Neural progenitor cell (in vitro differentiated cells): ENCODE data around the gene FKBP8. TPM values are rescaled to one million over a fixed set of nuclear protein-coding genes. Genes with fewer than 3 reads are reported as not detected.

Experiments used
- DNase-seq: peaks from one replicate; pipeline ENCODE4 v3.0.0-alpha.2; 2016; ENCODE audit warnings: low spot score
- H2AFZ ChIP-seq: fragments of 200-600 bp; sonication (generic); replicated peaks from 2 replicates; pipeline ENCODE4 v1.6.1; 2016; ENCODE audit warnings: antibody characterized with exemption
- H3F3A ChIP-seq: fragments of 200-600 bp; sonication (generic); 2 replicates; pipeline ENCODE4 v1.6.1; 2016; ENCODE audit warnings: antibody characterized with exemption, low read depth
- H3K27ac ChIP-seq: fragments of 200-600 bp; sonication (generic); 2 replicates; pipeline ENCODE4 v1.5.1; 2016; ENCODE audit warnings: mild to moderate bottlenecking
- H3K27me3 ChIP-seq: fragments of 200-600 bp; sonication (generic); 2 replicates; pipeline ENCODE4 v1.6.1; 2016; ENCODE audit warnings: mild to moderate bottlenecking, moderate library complexity
- H3K36me3 ChIP-seq: fragments of 200-600 bp; sonication (generic); 2 replicates; pipeline ENCODE4 v1.5.1; 2016
- H3K4me1 ChIP-seq: fragments of 200-600 bp; sonication (generic); 2 replicates; pipeline ENCODE4 v1.6.1; 2016; ENCODE audit warnings: mixed run types
- H3K4me2 ChIP-seq: fragments of 200-600 bp; sonication (generic); 2 replicates; pipeline ENCODE4 v1.6.1; 2016
- H3K4me3 ChIP-seq: fragments of 200-600 bp; sonication (generic); 2 replicates; pipeline ENCODE4 v1.5.1; 2016
- H3K79me2 ChIP-seq: fragments of 200-600 bp; sonication (generic); 2 replicates; pipeline ENCODE4 v1.6.1; 2016; ENCODE audit warnings: low read depth
- H3K9ac ChIP-seq: fragments of 200-600 bp; sonication (generic); 2 replicates; pipeline ENCODE4 v1.6.1; 2016
- H3K9me3 ChIP-seq: fragments of 200-600 bp; sonication (generic); 2 replicates; pipeline ENCODE4 v1.5.1; 2016; ENCODE audit warnings: low read depth
- H4K20me1 ChIP-seq: fragments of 200-600 bp; sonication (generic); 2 replicates; pipeline ENCODE4 v1.6.1; 2016; ENCODE audit warnings: low read depth
- H3K27ac Mint-ChIP-seq: 3 replicates; pipeline ENCODE4 v1.8.0; 2021; ENCODE audit warnings: mixed read lengths
- H3K27me3 Mint-ChIP-seq: 2 replicates; pipeline ENCODE4 v1.8.0; 2022; ENCODE audit warnings: low read depth, mild to moderate bottlenecking, inconsistent platforms, moderate library complexity, mixed read lengths; ENCODE audit not compliant: insufficient read depth
- H3K36me3 Mint-ChIP-seq: 3 replicates; pipeline ENCODE4 v1.8.0; 2021; ENCODE audit warnings: mixed read lengths
- H3K4me1 Mint-ChIP-seq: 3 replicates; pipeline ENCODE4 v1.8.0; 2021; ENCODE audit warnings: mixed read lengths
- H3K4me3 Mint-ChIP-seq: 3 replicates; pipeline ENCODE4 v1.8.0; 2021; ENCODE audit warnings: mild to moderate bottlenecking, moderate library complexity, mixed read lengths
- H3K9me3 Mint-ChIP-seq: 3 replicates; pipeline ENCODE4 v1.8.0; 2020; ENCODE audit warnings: mixed read lengths
- EZH2 ChIP-seq: fragments of 200-600 bp; sonication (generic); IDR thresholded peaks from 2 replicates; pipeline ENCODE4 v1.6.1; 2017; ENCODE audit warnings: antibody characterized with exemption, mild to moderate bottlenecking, moderate library complexity
- EZH2phosphoT487 ChIP-seq: fragments of 200-600 bp; sonication (generic); IDR thresholded peaks from 2 replicates; pipeline ENCODE4 v1.6.1; 2017; ENCODE audit warnings: antibody characterized with exemption
- total RNA-seq: library from RNA; depleted of rRNA; stranded (reverse); fragments of >200 nt; gene quantifications from 2 replicates; pipeline ENCODE4 v1.2.3, GENCODE V29; 2015; ENCODE audit warnings: low replicate concordance
- TF ChIP-seq, protein P1 (sequence below): fragments of 200-600 bp; sonication (generic); IDR thresholded peaks from 2 replicates; pipeline ENCODE4 v1.5.1; 2017; ENCODE audit warnings: antibody characterized with exemption, mild to moderate bottlenecking

Gene FKBP8
- total RNA-seq, 1 donor from 2014 or later: 115 TPM

DNA sequence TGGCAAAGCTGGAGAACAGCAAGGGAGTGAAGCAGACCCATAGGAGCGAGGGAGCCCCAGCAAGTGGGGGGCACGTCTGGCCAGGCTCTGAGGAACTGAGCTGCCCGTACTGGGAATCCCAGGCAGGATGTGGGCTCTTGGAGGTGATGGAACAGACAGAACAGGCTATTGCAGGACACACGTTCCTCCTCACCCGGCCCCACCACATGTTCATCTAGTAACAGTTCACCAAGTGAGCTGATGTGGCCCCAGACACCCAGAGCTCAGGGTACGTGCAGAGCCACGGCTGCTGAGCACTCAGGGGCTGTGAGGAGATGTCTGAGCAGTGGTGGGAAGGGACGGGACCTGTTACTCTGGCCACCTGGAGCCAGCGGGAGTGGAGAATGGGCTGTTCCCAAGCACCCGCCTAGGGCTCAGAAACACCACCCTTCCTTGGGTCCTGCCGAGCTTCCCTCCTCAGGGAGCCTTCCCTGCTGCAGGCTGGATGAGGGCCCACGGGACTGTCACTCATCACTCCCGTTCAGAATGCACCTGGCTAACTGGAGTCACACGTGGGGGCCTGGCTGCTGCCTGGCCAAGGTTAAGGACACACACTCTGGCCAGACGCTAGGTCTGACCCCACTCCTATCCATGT, 39.9 kb downstream of the FKBP8 start:
- no peak overlapping the region for H3K27ac ChIP-seq
- no peaks in the 10 kb centered on the region for H3K27me3 ChIP-seq
- TF ChIP-seq, protein P1, sequence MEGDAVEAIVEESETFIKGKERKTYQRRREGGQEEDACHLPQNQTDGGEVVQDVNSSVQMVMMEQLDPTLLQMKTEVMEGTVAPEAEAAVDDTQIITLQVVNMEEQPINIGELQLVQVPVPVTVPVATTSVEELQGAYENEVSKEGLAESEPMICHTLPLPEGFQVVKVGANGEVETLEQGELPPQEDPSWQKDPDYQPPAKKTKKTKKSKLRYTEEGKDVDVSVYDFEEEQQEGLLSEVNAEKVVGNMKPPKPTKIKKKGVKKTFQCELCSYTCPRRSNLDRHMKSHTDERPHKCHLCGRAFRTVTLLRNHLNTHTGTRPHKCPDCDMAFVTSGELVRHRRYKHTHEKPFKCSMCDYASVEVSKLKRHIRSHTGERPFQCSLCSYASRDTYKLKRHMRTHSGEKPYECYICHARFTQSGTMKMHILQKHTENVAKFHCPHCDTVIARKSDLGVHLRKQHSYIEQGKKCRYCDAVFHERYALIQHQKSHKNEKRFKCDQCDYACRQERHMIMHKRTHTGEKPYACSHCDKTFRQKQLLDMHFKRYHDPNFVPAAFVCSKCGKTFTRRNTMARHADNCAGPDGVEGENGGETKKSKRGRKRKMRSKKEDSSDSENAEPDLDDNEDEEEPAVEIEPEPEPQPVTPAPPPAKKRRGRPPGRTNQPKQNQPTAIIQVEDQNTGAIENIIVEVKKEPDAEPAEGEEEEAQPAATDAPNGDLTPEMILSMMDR: no peak
- TF ChIP-seq EZH2: no peak
- DNase-seq: no peak
- no peaks in the 10 kb centered on the region for H3F3A ChIP-seq
- Mint-ChIP-seq H3K4me3 (no peak overlapping the region), H3K4me1 (peaks cover 22% of the 10 kb centered on the region), H3K27me3 (peaks cover 4% of the 10 kb centered on the region), H3K27ac (no peak overlapping the region), H3K36me3 (no peaks in the 10 kb centered on the region), H3K9me3 (no peaks in the 10 kb centered on the region)
- no peak overlapping the region for H2AFZ ChIP-seq
- peaks cover 91% of the 10 kb centered on the region for H4K20me1 ChIP-seq
- H3K9ac ChIP-seq: no peak overlapping the region
- H3K9me3 ChIP-seq: no peaks in the 10 kb centered on the region
- peaks cover 42% of the 10 kb centered on the region for H3K79me2 ChIP-seq
- H3K4me3 ChIP-seq: no peak overlapping the region
- no peak overlapping the region for H3K4me2 ChIP-seq
- no peaks in the 10 kb centered on the region for H3K4me1 ChIP-seq
- no peaks in the 10 kb centered on the region for H3K36me3 ChIP-seq

DNA sequence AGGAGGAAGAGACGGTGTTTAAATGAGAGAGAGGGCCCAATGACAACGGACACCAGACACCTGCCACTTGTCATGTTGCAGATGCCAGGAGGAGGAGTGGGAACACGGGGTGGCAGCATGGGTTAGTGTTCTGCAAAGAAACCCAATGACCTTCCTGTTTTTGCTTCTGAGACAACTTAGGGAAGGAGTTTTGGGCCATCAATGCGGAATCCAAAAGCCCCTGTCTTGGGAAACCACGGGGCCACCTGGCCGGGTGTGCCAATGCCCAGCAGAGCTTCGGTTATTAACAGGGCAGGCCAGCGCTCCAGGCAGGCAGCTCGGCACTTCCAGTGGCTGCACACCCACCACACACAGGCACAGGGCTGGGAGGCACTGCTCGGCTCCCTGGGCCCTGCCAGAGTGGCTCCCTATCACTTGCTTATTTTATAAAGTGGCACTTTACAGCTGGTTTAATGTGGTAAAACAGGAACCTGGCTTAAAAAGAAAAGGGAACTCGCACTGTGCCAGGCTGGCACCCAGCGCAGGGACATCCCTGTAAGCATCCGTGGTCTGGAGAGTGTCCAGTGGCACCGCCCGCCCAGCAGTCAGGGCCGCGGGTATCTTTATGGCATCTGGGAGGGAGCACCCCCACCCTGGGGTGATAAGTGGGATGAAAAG, 40.6 kb downstream of the FKBP8 start:
- Histone ChIP-seq H3K27me3 (no peaks in the 10 kb centered on the region), H3K9me3 (no peaks in the 10 kb centered on the region), H3K4me3 (no peak overlapping the region), H2AFZ (no peak overlapping the region), H3K79me2 (peaks cover 45% of the 10 kb centered on the region), H3K36me3 (no peaks in the 10 kb centered on the region), H3K9ac (no peak overlapping the region), H3K4me2 (no peak overlapping the region), H3K4me1 (no peaks in the 10 kb centered on the region), H4K20me1 (peaks cover 91% of the 10 kb centered on the region), H3K27ac (no peak overlapping the region), H3F3A (no peaks in the 10 kb centered on the region)
- Mint-ChIP-seq H3K4me3 (no peak overlapping the region), H3K4me1 (peaks cover 20% of the 10 kb centered on the region), H3K27me3 (peaks cover 4% of the 10 kb centered on the region), H3K36me3 (no peaks in the 10 kb centered on the region), H3K9me3 (no peaks in the 10 kb centered on the region), H3K27ac (no peak overlapping the region)
- no peak for DNase-seq
- TF ChIP-seq EZH2phosphoT487 (no peak), EZH2 (no peak)
- TF ChIP-seq, protein P1: no peak

DNA sequence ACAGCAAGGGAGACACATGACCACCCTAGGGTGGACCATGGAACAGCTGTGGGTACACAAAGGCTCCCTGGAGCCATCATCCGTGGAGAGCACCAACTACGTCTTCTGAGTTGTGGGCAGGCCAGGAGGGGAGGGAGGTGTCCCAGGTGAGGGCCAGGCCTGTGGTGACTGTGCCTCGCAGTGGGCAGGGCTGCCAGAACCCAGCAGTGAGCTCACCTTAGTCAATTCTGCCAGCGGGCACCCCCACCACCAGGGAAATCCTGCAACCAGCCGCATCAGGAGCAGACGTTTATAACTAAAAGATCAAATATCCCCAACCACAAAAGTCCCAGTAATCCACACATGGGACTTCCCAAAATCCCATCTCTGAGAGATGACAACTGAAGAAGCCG, 41.1 kb downstream of the FKBP8 start:
- H3K79me2 ChIP-seq: peaks cover 40% of the 10 kb centered on the region
- Mint-ChIP-seq H3K4me3 (no peak overlapping the region), H3K36me3 (no peaks in the 10 kb centered on the region), H3K27ac (no peak overlapping the region), H3K9me3 (no peaks in the 10 kb centered on the region), H3K4me1 (peaks cover 16% of the 10 kb centered on the region), H3K27me3 (peaks cover 4% of the 10 kb centered on the region)
- peaks cover 91% of the 10 kb centered on the region for H4K20me1 ChIP-seq
- H3K9ac ChIP-seq: no peak overlapping the region
- no peak overlapping the region for H3K4me3 ChIP-seq
- no peak for DNase-seq
- H3K4me1 ChIP-seq: no peaks in the 10 kb centered on the region
- H2AFZ ChIP-seq: no peak overlapping the region
- no peaks in the 10 kb centered on the region for H3F3A ChIP-seq
- TF ChIP-seq EZH2: no peak
- TF ChIP-seq, protein P1: no peak
- no peak for TF ChIP-seq EZH2phosphoT487
- H3K27me3 ChIP-seq: no peaks in the 10 kb centered on the region
- no peak overlapping the region for H3K4me2 ChIP-seq
- no peak overlapping the region for H3K27ac ChIP-seq
- no peaks in the 10 kb centered on the region for H3K36me3 ChIP-seq
- no peaks in the 10 kb centered on the region for H3K9me3 ChIP-seq
